LoVo (cell line): ENCODE measurements around the gene APBA2.

ENCODE experiments used
- DNase-seq: peaks from one replicate; pipeline ENCODE4 v3.0.0-alpha.2; 2016; ENCODE audit warnings: low spot score

APBA2 gene

DNA sequence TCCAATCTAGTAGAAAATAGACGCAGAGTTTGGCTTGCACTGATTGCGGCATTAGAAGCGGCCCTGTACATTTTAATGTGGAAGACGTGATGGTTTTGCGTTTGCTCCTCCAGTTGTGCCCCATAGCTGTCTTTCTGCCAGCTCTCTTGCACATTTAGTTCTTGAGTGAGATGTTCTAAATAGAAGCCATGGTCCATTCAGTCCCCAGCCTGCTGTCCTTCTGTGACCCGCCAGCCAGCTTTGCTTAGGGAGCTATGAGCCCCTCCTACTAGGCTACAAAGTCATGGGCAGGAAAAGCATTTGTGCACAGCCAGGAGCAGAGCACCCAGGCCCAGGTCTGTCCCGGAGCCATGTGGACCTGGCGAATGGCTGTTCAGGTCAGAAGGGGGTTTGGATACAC is 50.3 kb downstream of the APBA2 start:
- DNase-seq: no peak

DNA sequence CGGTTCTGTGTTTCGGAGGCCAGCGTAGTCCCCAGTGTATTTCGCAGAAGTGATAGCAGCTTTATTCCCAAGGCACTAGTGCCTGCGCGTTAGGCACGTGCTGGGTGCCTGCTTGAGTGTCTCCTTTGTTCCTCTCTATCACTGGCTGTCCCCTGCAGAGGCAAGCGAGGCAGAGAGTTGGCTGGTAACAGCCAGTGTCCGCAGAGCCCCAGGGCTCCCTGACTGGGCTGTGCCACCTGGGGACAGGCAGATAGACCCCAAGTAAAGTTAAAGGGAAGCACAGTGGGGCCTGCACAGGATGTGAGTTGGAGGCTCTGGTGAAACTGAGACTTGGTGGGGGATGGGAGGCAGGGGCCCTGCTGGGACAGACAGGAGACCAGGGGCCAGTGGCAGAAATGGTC is 50.7 kb downstream of the APBA2 start:
- no peak for DNase-seq

DNA sequence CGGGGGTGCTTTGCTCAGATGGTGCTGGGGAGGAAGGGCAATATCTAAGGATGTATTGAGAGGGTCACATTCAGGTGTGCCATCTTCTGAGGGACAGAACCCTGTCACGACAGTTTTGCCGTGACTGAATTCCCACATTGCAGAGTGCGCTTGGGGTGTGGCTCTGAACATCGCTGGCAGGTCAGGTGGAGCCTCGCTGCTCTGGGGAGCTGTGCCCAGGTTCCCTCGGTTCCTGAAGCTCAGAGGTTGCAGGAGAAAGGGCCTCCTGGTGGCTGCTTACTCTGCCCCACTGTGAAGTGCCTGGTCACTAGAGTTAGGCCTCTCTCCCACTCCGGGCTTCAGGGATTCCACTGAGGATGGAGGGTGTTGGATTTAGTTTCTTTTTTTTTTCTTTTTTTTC is 51.5 kb downstream of the APBA2 start:
- DNase-seq: no peak

DNA sequence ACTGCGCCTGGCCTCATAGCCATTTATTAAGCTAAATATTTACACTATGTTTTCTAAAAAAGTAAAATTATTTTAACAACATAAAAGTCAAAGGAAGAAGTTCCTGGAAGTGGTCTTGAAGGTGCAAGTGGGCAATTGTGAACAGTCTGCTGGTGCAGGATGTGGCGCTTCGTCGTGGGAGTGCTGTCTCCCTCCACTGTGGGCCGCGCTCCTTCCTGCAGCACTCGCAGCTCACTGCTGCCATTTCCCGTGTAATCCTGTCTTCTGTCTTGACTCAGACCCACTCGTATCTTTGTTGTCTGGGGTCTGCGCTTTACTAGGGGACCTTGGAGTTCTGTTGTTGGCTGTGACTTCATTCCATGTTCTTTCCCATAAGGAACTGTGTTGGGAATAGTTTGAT is 56.3 kb downstream of the APBA2 start:
- DNase-seq: no peak

DNA sequence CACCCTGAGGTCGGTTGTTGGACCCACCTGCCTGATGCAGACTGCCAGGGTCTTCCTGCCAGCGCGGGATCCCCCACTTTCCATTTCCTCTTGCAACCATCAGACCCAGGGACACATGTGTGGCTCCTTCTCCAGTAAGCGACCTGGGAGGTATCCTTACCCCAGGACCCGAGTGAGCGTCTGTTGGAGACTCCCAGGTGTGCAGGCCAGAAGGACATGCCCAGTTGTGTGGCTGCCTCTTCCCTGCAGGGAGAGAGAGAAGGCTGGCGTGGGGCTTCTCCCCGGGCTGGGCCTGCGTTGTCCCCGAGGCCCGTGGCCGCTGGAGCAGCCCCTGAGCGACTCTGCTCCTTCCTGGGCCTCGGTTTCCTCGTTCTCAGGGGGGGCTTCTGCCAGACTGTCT is 56.8 kb downstream of the APBA2 start:
- DNase-seq: no peak

DNA sequence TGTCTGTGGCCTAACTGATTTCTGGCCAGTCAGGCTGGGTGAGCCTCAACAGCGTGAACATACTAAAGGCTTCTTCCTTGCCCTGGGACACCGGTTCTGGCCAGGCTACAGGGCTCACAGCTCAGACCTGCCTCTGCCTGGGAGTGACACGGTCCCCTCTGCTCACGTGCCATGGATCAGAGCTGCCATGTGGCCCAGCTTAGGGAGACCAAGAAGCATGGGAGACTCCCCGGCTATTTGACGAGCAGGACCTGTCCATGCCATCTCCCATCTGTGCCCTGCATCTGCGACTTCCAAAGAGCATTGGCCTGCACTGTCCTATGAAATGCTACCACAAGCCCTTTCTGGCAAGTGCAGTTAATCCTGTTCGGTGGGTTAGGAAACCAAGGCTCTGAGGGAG is 57.4 kb downstream of the APBA2 start:
- DNase-seq: no peak

DNA sequence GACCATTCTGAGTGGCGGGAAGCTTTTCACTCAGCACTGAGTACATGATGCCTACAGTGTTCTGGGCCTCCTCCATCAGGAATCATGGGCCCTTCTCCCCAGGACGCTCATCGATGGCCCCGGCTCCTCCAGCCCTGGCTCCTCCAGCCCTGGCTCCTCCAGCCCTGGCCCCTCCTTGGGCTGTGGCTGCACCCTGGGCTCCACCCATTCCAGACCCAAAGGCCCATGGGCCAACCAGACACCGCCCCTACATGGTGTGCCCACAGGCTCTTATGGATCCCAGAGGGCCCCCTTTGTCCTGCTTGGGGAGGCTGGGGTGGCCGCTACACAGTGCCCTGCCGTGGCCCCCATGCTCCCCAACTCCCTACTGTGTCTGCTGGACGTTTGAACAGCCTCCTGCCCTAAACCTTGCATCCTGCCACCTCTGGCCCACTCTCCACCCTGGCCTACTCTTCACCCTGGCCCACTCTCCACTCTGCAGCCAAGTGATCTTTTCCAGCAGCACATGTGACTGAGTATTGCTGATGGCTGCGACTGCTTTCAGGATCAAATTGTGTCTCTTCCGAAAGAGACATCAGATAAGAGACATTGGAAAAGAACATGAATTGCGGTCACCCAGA is 57.9 kb downstream of the APBA2 start:
- DNase-seq: no peak

DNA sequence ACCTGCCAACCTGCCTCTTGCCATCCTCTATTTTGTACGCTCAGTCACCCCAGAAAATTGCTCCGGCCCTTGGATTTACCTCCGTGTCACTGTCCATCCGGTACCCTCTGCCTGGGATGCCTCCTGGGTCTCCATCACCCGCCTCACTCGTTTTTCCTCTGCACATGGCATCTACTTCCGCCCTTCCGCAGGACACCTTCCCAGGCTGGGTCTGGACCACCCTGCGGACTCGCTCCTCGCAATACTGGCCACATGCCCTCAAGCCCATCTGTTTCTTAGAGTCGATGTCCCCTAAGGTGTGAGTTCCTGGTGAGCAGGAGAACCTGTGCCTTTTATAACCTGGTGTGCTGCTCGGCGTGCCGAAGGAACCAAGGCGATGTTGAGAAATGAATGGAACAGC is 58.5 kb downstream of the APBA2 start:
- no peak for DNase-seq

DNA sequence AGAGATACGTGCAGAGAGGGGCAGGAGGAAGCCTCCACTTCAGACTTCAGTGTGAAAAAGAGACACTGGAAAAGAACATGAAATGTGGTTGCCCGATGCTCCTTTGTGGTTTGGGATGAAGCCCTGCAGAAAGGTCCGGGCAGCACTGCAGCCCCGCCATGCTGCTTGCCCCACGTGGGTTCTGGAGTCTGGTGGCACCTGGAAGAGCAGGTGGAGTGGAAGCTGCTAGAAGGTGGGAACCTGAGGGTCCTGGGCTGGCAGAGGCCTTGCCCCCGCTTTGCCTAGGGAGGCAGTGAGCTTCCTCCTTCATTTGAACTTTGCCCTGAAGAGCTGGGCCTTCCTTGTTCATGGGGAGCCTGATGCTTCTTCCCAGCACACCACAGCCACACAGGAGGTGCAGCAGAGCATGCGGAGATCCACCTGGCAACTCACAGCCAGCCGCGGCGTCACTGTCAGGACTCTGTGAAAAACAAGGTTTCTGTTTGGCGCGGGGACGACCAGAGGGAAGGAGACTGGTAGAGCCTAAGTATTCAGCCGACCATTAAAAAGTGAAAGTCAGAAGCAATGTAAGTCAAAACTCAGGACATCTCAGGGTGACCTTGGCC is 59.0 kb downstream of the APBA2 start:
- no peak for DNase-seq

DNA sequence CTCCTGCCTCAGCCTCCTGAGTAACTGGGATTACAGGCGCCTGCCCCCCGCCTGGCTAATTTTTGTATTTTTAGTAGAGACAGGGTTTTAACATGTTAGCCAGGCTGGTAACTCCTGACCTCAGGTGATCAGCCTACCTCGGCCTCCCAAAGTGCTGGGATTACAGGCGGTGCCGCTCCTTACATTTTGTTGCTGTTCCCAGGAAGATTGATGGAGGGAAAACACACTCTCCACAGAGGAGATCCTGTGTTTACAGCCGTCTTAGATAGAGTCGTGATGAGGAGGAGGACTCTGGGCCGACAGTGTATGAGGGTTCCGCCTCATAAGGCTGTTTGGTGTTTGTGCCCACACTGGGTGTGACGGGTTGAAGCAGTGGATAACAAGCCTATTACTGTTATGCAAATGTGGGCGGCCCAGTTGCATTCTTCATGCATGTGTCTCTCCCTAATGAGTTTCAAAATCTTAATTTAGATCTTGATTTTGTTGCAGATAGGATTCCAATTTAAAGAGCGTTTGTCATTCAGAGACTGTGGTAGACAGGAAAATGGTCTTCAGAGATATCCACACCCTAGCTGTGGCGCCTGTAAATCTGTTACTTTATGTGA is 60.0 kb downstream of the APBA2 start:
- no peak for DNase-seq

DNA sequence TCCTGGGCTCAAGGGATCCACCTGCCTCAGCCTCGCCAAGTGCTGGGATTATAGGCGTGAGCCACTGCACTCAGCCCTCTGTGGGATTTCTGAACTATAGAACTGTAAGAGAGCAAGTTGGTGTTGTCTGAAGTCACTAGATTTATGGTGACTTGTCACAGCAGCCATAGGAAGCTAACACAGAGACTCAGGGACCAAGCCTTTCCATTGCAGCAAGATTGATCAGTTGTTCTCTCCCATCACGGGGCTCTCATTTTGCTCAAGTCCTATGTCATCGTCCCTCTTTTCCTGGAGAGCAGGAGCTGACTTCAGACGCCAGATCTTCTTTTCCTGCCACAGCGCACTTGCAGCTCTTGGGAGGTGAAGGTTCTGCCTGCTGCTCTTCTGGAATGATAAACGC is 61.0 kb downstream of the APBA2 start:
- no peak for DNase-seq

DNA sequence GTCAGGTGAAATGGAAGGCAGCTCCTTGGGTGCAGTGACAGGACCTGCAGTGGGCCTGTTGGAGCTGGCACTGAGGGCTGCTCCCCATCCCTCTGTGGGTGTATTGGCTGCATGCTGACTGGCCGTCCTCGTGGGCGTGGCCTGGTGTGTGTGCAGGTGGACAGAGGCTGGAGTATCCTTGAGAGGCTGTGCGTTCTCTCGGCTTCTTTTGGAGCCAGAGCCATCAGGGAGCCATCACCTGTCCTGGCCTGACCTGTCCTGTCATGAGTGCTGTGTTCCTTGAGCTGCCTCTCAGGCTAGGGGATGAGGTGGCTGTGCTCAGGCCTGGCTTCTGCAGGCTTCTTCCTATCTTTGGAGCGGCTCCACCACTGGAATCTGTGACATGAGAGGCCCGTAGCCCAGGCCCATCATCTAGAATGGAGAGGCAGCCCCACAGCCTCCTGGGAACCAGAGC is 61.5 kb downstream of the APBA2 start:
- no peak for DNase-seq

DNA sequence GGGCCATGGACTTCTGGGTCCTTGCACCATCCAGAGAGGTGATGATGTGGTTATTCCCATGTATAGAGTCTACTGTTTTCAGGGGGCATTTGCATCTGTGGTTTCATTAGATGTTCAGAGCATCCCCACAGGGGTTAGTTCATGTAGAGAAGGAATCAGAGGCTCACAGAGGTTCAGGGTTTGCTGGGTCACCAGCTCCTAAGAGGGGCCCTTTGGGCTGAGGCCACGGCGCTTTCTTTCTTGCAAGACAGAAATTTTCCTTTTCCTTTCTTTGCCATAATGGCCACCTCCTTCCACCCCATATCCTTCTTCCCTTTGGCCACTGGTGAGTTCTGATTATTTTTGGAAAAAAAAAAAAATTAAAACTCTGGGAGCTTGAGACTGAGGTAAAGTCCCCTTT is 62.3 kb downstream of the APBA2 start:
- no peak for DNase-seq

DNA sequence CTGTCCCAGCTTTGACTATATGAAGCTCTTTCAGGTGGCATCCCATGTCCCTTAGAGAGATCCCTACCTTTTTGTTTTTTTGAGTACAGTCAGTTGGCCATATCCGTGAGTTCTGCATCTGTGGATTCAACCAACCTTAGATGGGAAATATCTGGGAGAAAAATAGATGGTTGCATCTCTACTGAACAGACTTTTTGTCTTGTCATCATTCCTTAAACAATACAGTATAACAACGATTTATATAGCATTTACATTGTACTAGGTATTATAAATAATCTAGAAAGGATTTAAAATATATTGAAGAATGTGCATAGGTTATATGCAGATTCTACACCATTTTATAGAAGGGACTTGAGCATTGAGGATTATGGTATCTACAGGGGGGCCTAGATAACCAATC is 65.1 kb downstream of the APBA2 start:
- DNase-seq: no peak

DNA sequence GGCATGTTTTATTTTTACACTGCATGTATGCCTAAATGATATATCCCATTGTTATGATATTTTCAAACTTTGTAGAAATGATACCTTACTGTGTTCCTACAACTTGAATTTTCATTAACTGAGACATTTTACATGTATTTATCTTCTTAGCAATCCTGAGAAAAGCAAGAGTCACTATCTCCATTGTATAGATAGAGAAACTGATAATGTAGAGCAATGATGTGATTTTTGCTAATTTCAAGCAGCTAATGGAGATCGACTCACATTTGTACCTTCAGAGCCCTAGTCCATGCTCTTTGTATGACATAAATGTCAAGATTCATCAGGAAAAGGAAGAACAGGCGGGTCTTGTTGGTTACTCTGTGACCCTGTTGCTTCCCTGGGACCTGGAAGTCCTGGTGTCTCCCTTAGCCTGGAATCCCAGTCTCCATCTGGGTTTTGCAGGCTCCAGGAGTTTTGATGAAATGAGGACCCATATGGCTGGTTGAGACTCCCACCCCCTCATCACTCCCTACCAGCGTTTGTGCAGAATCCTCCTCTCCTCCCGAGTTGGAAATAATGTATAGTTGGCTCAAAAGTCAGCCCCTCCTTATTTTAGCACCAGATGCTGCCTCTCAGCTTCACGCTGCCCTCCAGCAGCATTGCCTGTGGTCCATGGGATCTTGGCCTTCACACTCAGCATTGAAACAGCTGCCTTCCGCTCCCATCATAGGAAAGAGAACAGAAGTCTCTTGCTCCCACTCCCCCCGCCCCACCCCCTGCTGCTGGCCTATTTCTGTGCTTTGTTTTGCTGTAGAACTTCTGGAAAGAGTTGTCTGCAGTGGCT is 67.1 kb downstream of the APBA2 start:
- no peak for DNase-seq

DNA sequence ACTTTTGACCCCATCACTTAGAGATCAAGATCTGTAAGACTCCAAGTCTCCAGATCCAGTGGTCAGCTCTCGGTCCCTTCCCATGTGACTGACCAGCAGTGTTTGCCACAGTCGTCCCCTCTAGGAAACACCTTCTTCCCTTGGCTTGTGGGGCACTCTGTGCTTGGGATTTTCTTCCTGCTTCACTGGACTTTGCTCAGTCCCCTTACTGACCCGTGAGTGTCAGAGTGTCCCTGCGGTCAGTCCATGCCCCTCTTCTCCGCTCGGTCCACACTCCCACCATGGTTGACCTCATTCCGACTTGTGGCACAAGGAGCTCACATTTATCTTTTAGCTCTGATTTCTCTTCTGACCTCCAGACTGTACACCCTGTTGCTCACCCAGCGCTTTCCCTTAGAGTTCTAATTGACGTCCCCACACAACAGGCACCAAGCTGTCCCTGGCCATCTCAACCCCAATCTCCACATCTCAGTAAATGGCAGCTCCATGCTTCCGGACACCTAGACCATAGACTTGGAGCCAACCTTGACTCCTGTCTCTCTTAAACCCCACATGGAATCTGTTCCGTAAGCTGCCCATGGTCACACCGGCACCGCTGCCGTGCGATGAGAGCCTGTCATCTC is 67.9 kb downstream of the APBA2 start:
- no peak for DNase-seq

DNA sequence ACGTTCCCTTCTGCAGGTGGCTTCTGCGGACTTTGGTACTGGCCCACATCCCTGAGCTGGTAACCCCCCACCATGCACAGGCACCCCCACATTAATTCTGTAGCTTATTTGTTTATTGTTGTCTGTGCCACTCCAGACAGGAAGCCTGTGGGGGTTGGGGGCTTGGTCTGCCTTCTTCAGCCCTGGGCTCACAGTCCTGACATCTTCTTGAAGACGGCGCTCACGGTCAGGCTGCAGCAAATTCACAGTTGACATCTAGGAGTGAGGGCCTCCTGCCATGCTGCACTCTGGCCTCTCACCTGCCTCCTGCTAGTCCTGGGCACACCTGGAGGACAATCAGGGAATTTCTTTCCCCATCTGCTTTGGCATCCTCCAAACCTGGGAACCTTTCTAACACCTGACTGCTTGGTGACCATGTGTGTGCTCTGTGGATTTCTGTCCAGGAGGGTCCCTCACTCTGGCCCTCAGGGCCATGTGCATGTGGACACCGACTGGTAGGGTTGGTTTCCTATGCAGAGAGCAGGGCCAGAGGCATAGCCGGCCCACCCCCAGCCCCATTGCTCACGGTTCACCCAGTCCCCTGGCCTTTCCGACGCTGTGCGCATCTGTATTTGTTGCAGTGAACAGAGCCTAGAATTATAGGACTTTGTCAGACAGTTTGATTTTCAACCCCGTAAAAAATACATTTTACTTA is 68.8 kb downstream of the APBA2 start:
- no peak for DNase-seq

DNA sequence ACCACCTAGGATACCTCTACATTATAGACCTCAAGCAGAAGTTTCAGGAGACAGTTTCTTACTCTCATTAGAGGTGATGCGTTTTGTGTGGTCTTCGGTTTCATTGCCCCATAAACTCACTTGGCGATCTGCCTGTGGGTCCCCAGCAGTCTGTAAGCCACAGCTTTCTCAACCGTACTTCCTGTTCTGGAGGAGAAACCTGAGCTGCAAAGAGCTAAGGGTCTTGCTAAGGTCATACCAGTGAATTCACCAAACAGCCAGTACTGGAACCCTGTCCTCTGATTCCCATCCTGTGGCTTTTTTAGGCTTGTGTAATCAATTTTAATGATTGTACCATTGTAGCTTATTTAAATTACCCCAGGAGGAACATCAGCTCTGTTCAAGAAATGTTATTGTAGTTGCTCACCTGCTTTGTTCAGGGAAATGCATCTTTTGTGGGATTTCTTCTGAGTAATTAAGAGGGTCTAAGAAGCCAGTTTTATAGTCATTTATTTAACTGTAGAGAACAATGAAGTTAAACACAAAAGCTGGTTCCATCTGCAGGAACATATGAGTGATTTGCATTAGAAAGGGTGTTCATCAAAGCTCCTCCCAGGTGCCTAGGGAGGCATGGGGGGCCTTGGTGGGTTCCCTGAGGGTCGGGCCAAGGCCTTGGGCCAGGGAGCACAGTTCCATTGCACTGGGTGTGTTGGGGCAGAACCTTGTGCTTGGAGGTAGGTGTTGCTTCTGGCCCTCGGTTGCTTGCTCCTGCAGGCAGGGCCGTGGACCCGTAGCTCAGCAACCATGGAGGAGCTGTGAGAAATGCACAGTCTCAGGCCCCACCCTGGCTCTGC is 69.6 kb downstream of the APBA2 start:
- DNase-seq: peak; percentile 13

DNA sequence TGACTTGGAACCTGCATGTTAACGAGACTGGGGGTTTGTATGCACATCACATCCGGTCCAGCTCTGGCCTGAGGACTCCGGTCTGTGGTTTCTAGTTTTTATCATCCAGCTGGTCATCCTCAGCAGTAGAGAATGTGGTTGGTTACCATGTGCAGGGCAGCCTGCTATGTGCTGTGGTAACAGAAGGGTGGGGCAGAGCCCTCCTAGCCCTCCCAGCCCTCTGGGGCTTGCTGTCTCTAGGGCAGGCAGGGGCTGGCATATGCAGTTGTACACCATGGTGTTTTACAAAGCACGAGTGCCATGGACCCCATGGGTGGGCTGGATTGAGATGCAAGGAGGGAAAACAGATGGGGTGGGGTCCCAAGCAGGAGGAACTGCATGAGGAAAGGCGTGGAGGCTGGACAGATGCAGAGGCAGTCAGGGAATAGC is 70.2 kb downstream of the APBA2 start:
- no peak for DNase-seq

DNA sequence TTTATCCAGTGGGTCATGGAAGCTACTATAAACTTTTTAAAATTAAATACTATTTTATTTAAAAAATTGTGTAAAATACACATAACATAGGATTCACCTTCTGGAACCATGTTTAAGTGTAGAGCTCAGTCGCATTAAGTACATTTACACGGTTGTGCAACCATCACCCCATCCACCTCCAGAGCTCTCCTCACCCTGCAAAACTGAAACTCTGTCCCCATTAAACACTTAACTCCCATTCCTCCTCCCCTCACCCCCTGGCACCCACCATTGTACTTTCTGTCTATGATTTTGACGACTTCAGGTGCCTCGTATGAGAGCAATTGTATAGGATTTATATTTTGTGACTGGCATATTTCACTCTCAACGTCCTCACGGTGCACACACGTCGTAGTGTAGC is 70.7 kb downstream of the APBA2 start:
- no peak for DNase-seq
